Measurements from ENCODE around the gene HNRNPUL1. TPM values are rescaled to one million over a fixed set of nuclear protein-coding genes. Genes with fewer than 3 reads are reported as not detected.
"Not testable (repeated sequence)": the region's sequence is repeated elsewhere in the genome, so short reads cannot be mapped to it uniquely, and the experiment has no call there.

HNRNPUL1 gene
- total and polyA plus RNA-seq, 11 donors: 64.2 to 138 (median 114) TPM

DNA sequence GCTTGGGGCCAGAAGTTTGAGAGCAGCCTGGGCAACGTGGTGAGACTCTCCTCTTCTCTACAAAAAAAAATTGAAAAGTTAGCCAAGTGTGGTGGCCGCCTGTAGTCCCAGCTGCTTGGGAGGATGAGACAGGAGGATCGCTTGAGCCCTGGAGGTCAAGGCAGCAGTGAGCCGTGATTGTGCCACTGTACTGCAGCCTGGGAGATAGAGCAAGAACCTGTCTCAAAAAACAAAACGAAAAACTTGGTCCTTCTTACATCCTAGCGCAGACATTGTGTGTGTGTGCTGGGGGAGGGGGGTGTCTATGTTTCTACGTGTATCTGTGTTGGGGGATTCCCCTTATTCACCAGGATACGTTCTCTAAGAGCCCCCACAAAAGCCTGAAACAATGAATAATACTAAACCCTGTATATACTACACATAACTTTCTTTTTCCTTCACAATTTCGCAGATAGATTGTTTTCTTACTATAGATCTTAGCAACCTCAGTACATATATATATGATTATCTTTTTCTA lies 37.2 kb upstream of the HNRNPUL1 start:
- ATAC-seq (no peak), DNase-seq (peak in 1 of 5 donors; percentile 53)
- intact Hi-C loops (cut with DNase I): loop anchor here in 2 of 10 donors (2.0 to 5.0 kb wide), 2 partner anchors 35 to 72 kb away; partner anchors contain the start of gene HNRNPUL1 (in 1 of the 2)
- peaks cover 0 to 13% (median 0%) of the 10 kb centered on the region in 9 donors for H3K36me3 ChIP-seq
- peak overlapping the region in 10 of 12 donors; percentile 68 to 94 (median 80) for H3K27ac ChIP-seq
- H3K4me3 ChIP-seq: peak overlapping the region in 11 of 12 donors; percentile 36 to 62 (median 54)
- H3K27me3 ChIP-seq: peaks cover 0 to 17% (median 0%) of the 10 kb centered on the region in 9 donors
- peaks cover 0 to 24% (median 13%) of the 10 kb centered on the region in 12 donors for H3K4me1 ChIP-seq
- no peaks in the 10 kb centered on the region for H3K9me3 ChIP-seq
- 61 to 68% (median 66%) methylated on average over 9 of the region's 9 CpGs for WGBS, 4 donors
- no peak for TF ChIP-seq POLR2A (IDR thresholded peaks at IDR 0.05)
- TF ChIP-seq, protein P1, sequence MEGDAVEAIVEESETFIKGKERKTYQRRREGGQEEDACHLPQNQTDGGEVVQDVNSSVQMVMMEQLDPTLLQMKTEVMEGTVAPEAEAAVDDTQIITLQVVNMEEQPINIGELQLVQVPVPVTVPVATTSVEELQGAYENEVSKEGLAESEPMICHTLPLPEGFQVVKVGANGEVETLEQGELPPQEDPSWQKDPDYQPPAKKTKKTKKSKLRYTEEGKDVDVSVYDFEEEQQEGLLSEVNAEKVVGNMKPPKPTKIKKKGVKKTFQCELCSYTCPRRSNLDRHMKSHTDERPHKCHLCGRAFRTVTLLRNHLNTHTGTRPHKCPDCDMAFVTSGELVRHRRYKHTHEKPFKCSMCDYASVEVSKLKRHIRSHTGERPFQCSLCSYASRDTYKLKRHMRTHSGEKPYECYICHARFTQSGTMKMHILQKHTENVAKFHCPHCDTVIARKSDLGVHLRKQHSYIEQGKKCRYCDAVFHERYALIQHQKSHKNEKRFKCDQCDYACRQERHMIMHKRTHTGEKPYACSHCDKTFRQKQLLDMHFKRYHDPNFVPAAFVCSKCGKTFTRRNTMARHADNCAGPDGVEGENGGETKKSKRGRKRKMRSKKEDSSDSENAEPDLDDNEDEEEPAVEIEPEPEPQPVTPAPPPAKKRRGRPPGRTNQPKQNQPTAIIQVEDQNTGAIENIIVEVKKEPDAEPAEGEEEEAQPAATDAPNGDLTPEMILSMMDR (IDR thresholded peaks at IDR 0.05): no peak

DNA sequence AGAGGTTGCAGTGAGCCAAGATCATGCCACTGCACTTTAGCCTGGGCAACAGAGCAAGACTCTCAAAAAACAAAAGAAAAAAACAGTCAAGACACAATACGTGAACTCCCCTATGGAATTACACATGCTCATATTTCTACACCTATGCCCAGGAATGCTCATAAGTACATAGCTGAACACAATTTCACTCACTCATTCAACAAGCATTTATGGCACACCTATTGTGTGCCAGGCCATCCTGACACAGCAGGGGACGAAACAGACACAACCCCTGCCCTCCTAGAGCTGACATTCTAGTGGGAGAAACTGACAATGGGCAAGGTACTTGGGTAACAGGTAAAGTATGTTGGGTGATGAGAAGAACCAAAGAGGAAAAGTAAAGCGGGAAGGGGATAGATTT lies 35.7 kb upstream of the HNRNPUL1 start:
- H3K27me3 ChIP-seq: peaks cover 0 to 17% (median 0%) of the 10 kb centered on the region in 9 donors
- H3K4me3 ChIP-seq: no peak overlapping the region
- ATAC-seq (no peak), DNase-seq (no peak)
- peaks cover 0 to 22% (median 0%) of the 10 kb centered on the region in 9 donors for H3K36me3 ChIP-seq
- peaks cover 0 to 32% (median 13%) of the 10 kb centered on the region in 12 donors for H3K4me1 ChIP-seq
- intact Hi-C loops (cut with DNase I): loop anchor here in 1 of 10 donors (5.0 kb wide), 1 partner anchor 34 kb away; the partner anchor contains the start of gene HNRNPUL1
- no peak overlapping the region for H3K27ac ChIP-seq
- no peaks in the 10 kb centered on the region for H3K9me3 ChIP-seq
- WGBS, 4 donors: 57 to 91% (median 85%) methylated on average over 3 of the region's 3 CpGs
- TF ChIP-seq POLR2A (IDR thresholded peaks at IDR 0.05): no peak
- TF ChIP-seq, protein P1 (IDR thresholded peaks at IDR 0.05): no peak

DNA sequence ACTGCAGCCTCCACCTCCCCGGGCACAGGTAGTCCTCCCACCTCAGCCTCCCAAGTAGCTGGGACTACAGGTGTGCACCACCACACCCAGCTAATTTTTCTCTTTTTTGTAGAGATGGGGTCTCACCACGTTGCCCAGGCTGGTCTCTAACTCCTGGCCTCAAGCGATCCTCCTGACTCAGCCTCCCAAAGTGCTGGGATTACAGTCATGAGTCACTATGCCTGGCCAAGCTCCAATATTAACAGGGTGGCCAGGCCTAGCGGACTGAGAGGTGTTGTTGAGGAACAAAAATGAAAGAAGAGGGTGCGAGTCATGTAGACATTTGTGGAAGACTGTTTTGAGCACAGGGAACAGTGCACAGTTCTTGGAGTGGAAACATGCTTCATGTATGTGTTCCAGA lies 34.8 kb upstream of the HNRNPUL1 start:
- DNase-seq, H3K4me3 ChIP-seq, ATAC-seq, H3K9me3 ChIP-seq: not testable (repeated sequence)
- Histone ChIP-seq H3K4me1 (peaks cover 0 to 35% (median 13%) of the 10 kb centered on the region in 12 donors), H3K27me3 (peaks cover 0 to 17% (median 0%) of the 10 kb centered on the region in 9 donors), H3K27ac (peak overlapping the region in 1 of 12 donors; percentile 36), H3K36me3 (peaks cover 0 to 30% (median 3%) of the 10 kb centered on the region in 9 donors)
- WGBS, 4 donors: 87 to 92% (median 89%) methylated on average over 5 of the region's 5 CpGs
- intact Hi-C loops (cut with DNase I): loop anchor here in 1 of 10 donors (5.0 kb wide), 1 partner anchor 33 kb away; the partner anchor contains the start of gene HNRNPUL1

DNA sequence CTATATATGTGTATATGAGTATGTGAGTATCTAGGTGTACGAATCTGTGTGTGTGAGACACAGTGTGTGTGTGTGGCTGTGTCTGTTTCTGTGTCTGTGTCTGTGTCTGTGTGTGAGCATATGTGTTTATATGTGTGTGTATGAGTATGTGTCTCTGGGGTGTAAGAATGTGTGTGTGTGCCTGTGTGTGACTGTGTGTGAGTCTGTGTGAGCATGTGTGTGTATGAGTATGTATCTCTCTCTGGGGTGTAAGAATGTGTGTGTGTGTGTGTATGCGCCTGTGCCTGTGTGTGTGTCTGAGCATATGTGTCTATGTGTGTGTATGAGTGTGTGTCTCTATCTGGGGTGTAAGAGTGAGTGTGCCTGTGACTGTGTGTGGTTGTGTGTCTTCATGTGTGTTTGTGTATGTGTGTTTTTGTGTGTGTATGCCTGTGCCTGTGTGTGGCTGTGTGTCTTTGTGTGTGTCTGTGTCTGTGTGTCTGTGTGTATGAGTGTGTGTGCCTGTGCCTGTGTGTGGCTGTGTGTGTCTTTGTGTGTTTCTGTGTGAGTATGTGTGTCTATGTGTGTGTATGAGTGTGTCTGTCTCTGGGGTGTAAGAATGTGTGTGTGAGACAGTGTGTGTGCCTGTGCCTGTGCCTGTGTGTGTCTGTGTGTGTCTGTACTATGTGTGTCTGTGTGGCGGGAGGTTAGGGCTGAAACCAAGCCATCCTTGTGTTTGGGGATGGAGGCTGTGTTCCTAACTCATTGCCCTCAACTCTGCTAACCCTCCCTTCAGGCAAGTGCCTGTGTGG lies 33.9 kb upstream of the HNRNPUL1 start:
- H3K4me3 ChIP-seq: no peak overlapping the region
- H3K36me3 ChIP-seq: peaks cover 0 to 39% (median 3%) of the 10 kb centered on the region in 9 donors
- ATAC-seq (no peak), DNase-seq (no peak)
- no peaks in the 10 kb centered on the region for H3K9me3 ChIP-seq
- H3K27ac ChIP-seq: no peak overlapping the region
- intact Hi-C loops (cut with DNase I): no loop called here
- H3K4me1 ChIP-seq: peaks cover 0 to 31% (median 13%) of the 10 kb centered on the region in 12 donors
- WGBS, 4 donors: 89 to 97% (median 93%) methylated on average over 3 of the region's 3 CpGs
- TF ChIP-seq, protein P1 (IDR thresholded peaks at IDR 0.05): no peak
- no peak for TF ChIP-seq POLR2A (IDR thresholded peaks at IDR 0.05)
- peaks cover 0 to 17% (median 0%) of the 10 kb centered on the region in 9 donors for H3K27me3 ChIP-seq
